Gastrocnemius medialis (tissue), 4 donors: ENCODE results near the gene ESYT1. TPM values are rescaled to one million over a fixed set of nuclear protein-coding genes. Genes with fewer than 3 reads are reported as not detected.

Experiments used
- ATAC-seq, 2 donors: fragments of 150-250 bp; one replicate each; pipeline ENCODE4 v1.9.1; 2016
- DNase-seq, 2 donors: peaks; one replicate each; pipeline ENCODE4 v3.0.0-alpha.2; 2019
- H3K27ac ChIP-seq, 4 donors: fragments of 200-600 bp; sonication (generic); 1 replicate in 1 of 4; 2 replicates in 3 of 4; pipeline ENCODE4 v1.5.1; 2016 to 2018; ENCODE audit warnings: mild to moderate bottlenecking in 2 of 4, moderate library complexity in 1 of 4
- H3K27me3 ChIP-seq, 3 donors: fragments of 200-600 bp; sonication (generic) in 2 of 3; 1 replicate in 1 of 3; 2 replicates in 2 of 3; pipeline versions ENCODE4 v1.5.1 to v1.6.0; 2016 to 2019; ENCODE audit warnings: mild to moderate bottlenecking in 1 of 3, moderate library complexity in 1 of 3
- H3K36me3 ChIP-seq, 2 donors: fragments of 200-600 bp; sonication (generic) in 1 of 2; one replicate each; pipeline ENCODE4 v1.5.1; 2017 to 2018
- H3K4me1 ChIP-seq, 2 donors: fragments of 200-600 bp; sonication (generic) in 1 of 2; one replicate each; pipeline ENCODE4 v1.5.1; 2016 to 2017; ENCODE audit warnings: mild to moderate bottlenecking in 2 of 2
- H3K4me3 ChIP-seq, 4 donors: fragments of 200-600 bp; sonication (generic) in 3 of 4; 1 replicate in 1 of 4; 2 replicates in 3 of 4; pipeline ENCODE4 v1.5.1; 2016 to 2019; ENCODE audit warnings: mild to moderate bottlenecking in 2 of 4
- H3K9me3 ChIP-seq, 3 donors: fragments of 200-600 bp; sonication (generic) in 2 of 3; 1 replicate in 1 of 3; 2 replicates in 2 of 3; pipeline ENCODE4 v1.5.1; 2016 to 2019
- CTCF ChIP-seq, 5 experiments: fragments of 450-650 bp in 3 of 5; fragments of 200-600 bp in 2 of 5; sonication (generic) in 2 of 5; IDR thresholded peaks in 4 of 5; conservative IDR thresholded peaks in 1 of 5; 1 replicate in 4 of 5; 2 replicates in 1 of 5; pipeline ENCODE4 v1.5.1; 2016 to 2019; ENCODE audit warnings: antibody characterized with exemption in 5 of 5, mild to moderate bottlenecking in 3 of 5, moderate library complexity in 3 of 5
- POLR2A ChIP-seq, 2 donors: fragments of 450-650 bp; IDR thresholded peaks; one replicate each; pipeline ENCODE4 v1.6.1; 2017; ENCODE audit warnings: antibody characterized with exemption in 2 of 2, mild to moderate bottlenecking in 2 of 2, moderate library complexity in 2 of 2
- in situ Hi-C, 4 donors: fragments of 200-750 bp; cut with MboI; loops; one replicate each; pipeline versions ENCODE4 v1.15.0 to v1.8.0; 2017; ENCODE audit warnings: low sequenced_read_pairs in 4 of 4
- intact Hi-C: fragments of 100-400 bp; cut with DNase I; formaldehyde crosslinking; loops from one replicate; pipeline ENCODE4 v1.15.1; 2023; ENCODE audit warnings: low total_unique reads
- total RNA-seq, 4 donors: library from RNA; depleted of rRNA; stranded (reverse); fragments of >200 nt; gene quantifications; one replicate each; pipeline versions ENCODE4 v1.1.0 to v1.2.3, GENCODE V29; 2016

ESYT1 gene
- total RNA-seq, 4 donors from 2014 or later = 45.9 to 77.7 (median 62.1) TPM

- Histone ChIP-seq H3K27ac (no peak overlapping the region), H3K27me3 (no peaks in the 10 kb centered on the region), H3K4me3 (no peak overlapping the region), H3K36me3 (no peaks in the 10 kb centered on the region), H3K4me1 (peaks cover 0 to 1% of the 10 kb centered on the region in 2 donors), H3K9me3 (no peaks in the 10 kb centered on the region)
- no peak for TF ChIP-seq POLR2A (IDR thresholded peaks at IDR 0.05)
- TF ChIP-seq CTCF (IDR thresholded peaks at IDR 0.05 in 4 of 5, conservative IDR thresholded peaks at IDR 0.05 in 1 of 5) = no peak
- no peak for DNase-seq
- in situ Hi-C loops (no loop called here), intact Hi-C loops (no loop called here)
- ATAC-seq = no peak
Measured at GRCh38 chr12:56097738-56098137, 30.3 kb upstream of the ESYT1 start.

GRCh38 chr12:56098592-56098991, 29.5 kb upstream of the ESYT1 start:
- TF ChIP-seq POLR2A (IDR thresholded peaks at IDR 0.05) = no peak
- no peak for TF ChIP-seq CTCF (IDR thresholded peaks at IDR 0.05 in 4 of 5, conservative IDR thresholded peaks at IDR 0.05 in 1 of 5)
- Histone ChIP-seq H3K36me3 (no peaks in the 10 kb centered on the region), H3K4me1 (peaks cover 7 to 10% of the 10 kb centered on the region in 2 donors), H3K27ac (no peak overlapping the region), H3K4me3 (no peak overlapping the region), H3K9me3 (no peaks in the 10 kb centered on the region), H3K27me3 (no peaks in the 10 kb centered on the region)
- DNase-seq = no peak
- no peak for ATAC-seq
- intact Hi-C loops = no loop called here
- in situ Hi-C loops = no loop called here

- H3K27ac ChIP-seq = no peak overlapping the region
- H3K9me3 ChIP-seq = no peaks in the 10 kb centered on the region
- H3K36me3 ChIP-seq = no peaks in the 10 kb centered on the region
- no peak for DNase-seq
- no peak for ATAC-seq
- H3K4me1 ChIP-seq = peaks cover 7 to 12% of the 10 kb centered on the region in 2 donors
- in situ Hi-C loops (loop anchor here in 2 of 4 donors (10.0 kb wide), 1 partner anchor 55 kb away; the partner anchor contains the start of gene RPS26 (in 2 of the 2)), intact Hi-C loops (loop anchor here (5.0 to 10.0 kb wide), 2 partner anchors 102 to 285 kb away; partner anchors contain the start of genes ORMDL2, SARNP and SUOX)
- no peak overlapping the region for H3K4me3 ChIP-seq
- H3K27me3 ChIP-seq = no peaks in the 10 kb centered on the region
- TF ChIP-seq CTCF (IDR thresholded peaks at IDR 0.05 in 4 of 5, conservative IDR thresholded peaks at IDR 0.05 in 1 of 5) = no peak
- no peak for TF ChIP-seq POLR2A (IDR thresholded peaks at IDR 0.05)
Measured at GRCh38 chr12:56099787-56100186, 28.3 kb upstream of the ESYT1 start.

- Histone ChIP-seq H3K9me3 (no peaks in the 10 kb centered on the region), H3K4me3 (no peak overlapping the region), H3K4me1 (peaks cover 17 to 22% of the 10 kb centered on the region in 2 donors), H3K36me3 (no peaks in the 10 kb centered on the region), H3K27ac (no peak overlapping the region), H3K27me3 (no peaks in the 10 kb centered on the region)
- no peak for ATAC-seq
- TF ChIP-seq POLR2A (IDR thresholded peaks at IDR 0.05) (no peak), CTCF (IDR thresholded peaks at IDR 0.05 in 4 of 5, conservative IDR thresholded peaks at IDR 0.05 in 1 of 5) (no peak)
- no peak for DNase-seq
- in situ Hi-C loops = loop anchor here in 2 of 4 donors (10.0 kb wide), 1 partner anchor 56 kb away; the partner anchor contains the start of gene RPS26 (in 2 of the 2)
- intact Hi-C loops = loop anchor here (5.0 to 10.0 kb wide), 2 partner anchors 104 to 286 kb away; partner anchors contain the start of genes ORMDL2, SARNP and SUOX
Measured at GRCh38 chr12:56101045-56101444, 27.0 kb upstream of the ESYT1 start.
